ENCODE data around the gene NEK7. TPM values are rescaled to one million over a fixed set of nuclear protein-coding genes. Genes with fewer than 3 reads are reported as not detected.

NEK7 gene
- total RNA-seq, 1 donor from 2014 or later, result 63.2 TPM

GRCh38 chr1:198199105-198199504 is 42.3 kb downstream of the NEK7 start:
- peak overlapping the region; percentile 26 for H3K27ac Mint-ChIP-seq
- peaks cover 6% of the 10 kb centered on the region for H3K9me3 Mint-ChIP-seq
- H3K36me3 Mint-ChIP-seq, result peaks cover 8% of the 10 kb centered on the region
- no peak for DNase-seq (ENCODE audit: low spot score in 2 of 2, unreplicated experiment in 2 of 2)
- no peaks in the 10 kb centered on the region for H3K27me3 Mint-ChIP-seq (ENCODE audit: low read depth)
- no peak overlapping the region for H3K4me3 Mint-ChIP-seq
- no peak for TF ChIP-seq CTCF (IDR thresholded peaks at IDR 0.05; ENCODE audit: unreplicated experiment)
- H3K4me1 Mint-ChIP-seq, result peaks cover 11% of the 10 kb centered on the region

GRCh38 chr1:198201956-198202784 is 45.4 kb downstream of the NEK7 start:
- no peak overlapping the region for H3K4me3 Mint-ChIP-seq
- peaks cover 7% of the 10 kb centered on the region for H3K4me1 Mint-ChIP-seq
- no peaks in the 10 kb centered on the region for H3K27me3 Mint-ChIP-seq (ENCODE audit: low read depth)
- peak overlapping the region; percentile 1 for H3K27ac Mint-ChIP-seq
- no peaks in the 10 kb centered on the region for H3K9me3 Mint-ChIP-seq
- H3K36me3 Mint-ChIP-seq, result peaks cover 5% of the 10 kb centered on the region
- TF ChIP-seq CTCF (IDR thresholded peaks at IDR 0.05; ENCODE audit: unreplicated experiment), result no peak
- no peak for DNase-seq (ENCODE audit: low spot score in 2 of 2, unreplicated experiment in 2 of 2)

GRCh38 chr1:198203434-198203833 is 46.6 kb downstream of the NEK7 start:
- H3K36me3 Mint-ChIP-seq, result peaks cover 5% of the 10 kb centered on the region
- DNase-seq (ENCODE audit: low spot score in 2 of 2, unreplicated experiment in 2 of 2), result no peak
- no peaks in the 10 kb centered on the region for H3K27me3 Mint-ChIP-seq (ENCODE audit: low read depth)
- no peak for TF ChIP-seq CTCF (IDR thresholded peaks at IDR 0.05; ENCODE audit: unreplicated experiment)
- H3K4me3 Mint-ChIP-seq, result no peak overlapping the region
- H3K27ac Mint-ChIP-seq, result peak overlapping the region; percentile 34
- peaks cover 7% of the 10 kb centered on the region for H3K4me1 Mint-ChIP-seq
- no peaks in the 10 kb centered on the region for H3K9me3 Mint-ChIP-seq

GRCh38 chr1:198205016-198205684 is 48.4 kb downstream of the NEK7 start:
- DNase-seq (ENCODE audit: low spot score in 2 of 2, unreplicated experiment in 2 of 2), result no peak
- Mint-ChIP-seq H3K4me1 (peaks cover 6% of the 10 kb centered on the region), H3K9me3 (no peaks in the 10 kb centered on the region), H3K27ac (peak overlapping the region; percentile 36), H3K36me3 (peaks cover 5% of the 10 kb centered on the region), H3K4me3 (no peak overlapping the region), H3K27me3 (ENCODE audit: low read depth) (no peaks in the 10 kb centered on the region)
- TF ChIP-seq CTCF (IDR thresholded peaks at IDR 0.05; ENCODE audit: unreplicated experiment), result no peak

- Mint-ChIP-seq H3K27ac (no peak overlapping the region), H3K36me3 (peaks cover 7% of the 10 kb centered on the region), H3K4me1 (peaks cover 6% of the 10 kb centered on the region), H3K27me3 (ENCODE audit: low read depth) (no peaks in the 10 kb centered on the region), H3K9me3 (no peaks in the 10 kb centered on the region), H3K4me3 (no peak overlapping the region)
- DNase-seq (ENCODE audit: low spot score in 2 of 2, unreplicated experiment in 2 of 2), result no peak
- TF ChIP-seq CTCF (IDR thresholded peaks at IDR 0.05; ENCODE audit: unreplicated experiment), result no peak
Observed at GRCh38 chr1:198206292-198206691, 49.5 kb downstream of the NEK7 start.

All from mesothelial cell of epicardium (in vitro differentiated cells).